Measurements from ENCODE around the gene SPA17.

SPA17 gene

GRCh38 chr11:124745270-124745834, 71.6 kb downstream of the SPA17 start:
- Histone ChIP-seq H3K4me1 (ENCODE audit: insufficient read depth, low read length) (peaks cover 6% of the 10 kb centered on the region; the same call in 1 of the 2 replicates), H3K36me3 (ENCODE audit: insufficient read depth, low read depth, low read length) (no peaks in the 10 kb centered on the region), H3K4me3 (ENCODE audit: low read length) (peak overlapping the region; percentile 75), H3K9ac (ENCODE audit: low read depth, low read length) (no peak overlapping the region), H3K9me3 (ENCODE audit: insufficient read depth, low read depth, low read length) (peaks cover 5% of the 10 kb centered on the region; the same call in 1 of the 2 replicates), H3K27me3 (ENCODE audit: insufficient read depth, low read length) (peaks cover 100% of the 10 kb centered on the region), H3K27ac (ENCODE audit: low read length) (no peak overlapping the region)

GRCh38 chr11:124745835-124746620, 72.3 kb downstream of the SPA17 start:
- Histone ChIP-seq H3K4me1 (ENCODE audit: insufficient read depth, low read length) (peaks cover 6% of the 10 kb centered on the region; the same call in 1 of the 2 replicates), H3K9ac (ENCODE audit: low read depth, low read length) (no peak overlapping the region), H3K27ac (ENCODE audit: low read length) (no peak overlapping the region), H3K4me3 (ENCODE audit: low read length) (peak overlapping the region; percentile 75), H3K36me3 (ENCODE audit: insufficient read depth, low read depth, low read length) (no peaks in the 10 kb centered on the region), H3K9me3 (ENCODE audit: insufficient read depth, low read depth, low read length) (peaks cover 5% of the 10 kb centered on the region; the same call in 1 of the 2 replicates), H3K27me3 (ENCODE audit: insufficient read depth, low read length) (peaks cover 100% of the 10 kb centered on the region)

GRCh38 chr11:124746621-124747243, 73.0 kb downstream of the SPA17 start:
- H3K4me3 ChIP-seq (ENCODE audit: low read length): peak overlapping the region; percentile 75
- no peak overlapping the region for H3K9ac ChIP-seq (ENCODE audit: low read depth, low read length)
- H3K27me3 ChIP-seq (ENCODE audit: insufficient read depth, low read length): peaks cover 100% of the 10 kb centered on the region
- no peaks in the 10 kb centered on the region for H3K36me3 ChIP-seq (ENCODE audit: insufficient read depth, low read depth, low read length)
- H3K4me1 ChIP-seq (ENCODE audit: insufficient read depth, low read length): peaks cover 6% of the 10 kb centered on the region; the same call in 1 of the 2 replicates
- H3K9me3 ChIP-seq (ENCODE audit: insufficient read depth, low read depth, low read length): peaks cover 5% of the 10 kb centered on the region; the same call in 1 of the 2 replicates
- no peak overlapping the region for H3K27ac ChIP-seq (ENCODE audit: low read length)

Data from iPS-20b (cell line).